Bronchial epithelial cell (primary cell): ENCODE measurements around the gene MKS1. TPM values are rescaled to one million over a fixed set of nuclear protein-coding genes. Genes with fewer than 3 reads are reported as not detected.

ENCODE experiments used
- DNase-seq: peaks from one replicate; pipeline ENCODE4 v3.0.0-alpha.2; 2010; ENCODE audit warnings: low read depth
- FAIRE-seq: peaks from 2 replicates; lab custom pipeline; 2011; peaks lifted over from hg19 to GRCh38; lab: Jason Lieb, UNC
- H3K27me3 ChIP-seq: 2 replicates; pipeline ENCODE4 v1.5.1; 2011; ENCODE audit warnings: low read length; ENCODE audit not compliant: control insufficient read depth, insufficient read depth
- H3K36me3 ChIP-seq: 2 replicates; pipeline ENCODE4 v1.5.1; 2011; ENCODE audit warnings: low read length; ENCODE audit not compliant: control insufficient read depth, insufficient read depth
- H3K4me3 ChIP-seq: 2 replicates; pipeline ENCODE4 v1.5.1; 2011; ENCODE audit warnings: mild to moderate bottlenecking, low read depth, low read length, control low read depth
- total RNA-seq: library from RNA; depleted of rRNA; stranded (reverse); fragments of >200 nt; gene quantifications from 2 replicates; pipeline ENCODE4 v1.2.1, GENCODE V29; 2014
- TF ChIP-seq, protein P1 (sequence below): IDR thresholded peaks from 2 replicates; pipeline ENCODE4 v1.5.1; 2011; ENCODE audit warnings: mild to moderate bottlenecking, moderate library complexity, low read length, control low read depth, inconsistent platforms; ENCODE audit not compliant: insufficient read depth, severe bottlenecking

MKS1 gene
- total RNA-seq, 1 donor from 2014 or later = 11.1 TPM

DNA sequence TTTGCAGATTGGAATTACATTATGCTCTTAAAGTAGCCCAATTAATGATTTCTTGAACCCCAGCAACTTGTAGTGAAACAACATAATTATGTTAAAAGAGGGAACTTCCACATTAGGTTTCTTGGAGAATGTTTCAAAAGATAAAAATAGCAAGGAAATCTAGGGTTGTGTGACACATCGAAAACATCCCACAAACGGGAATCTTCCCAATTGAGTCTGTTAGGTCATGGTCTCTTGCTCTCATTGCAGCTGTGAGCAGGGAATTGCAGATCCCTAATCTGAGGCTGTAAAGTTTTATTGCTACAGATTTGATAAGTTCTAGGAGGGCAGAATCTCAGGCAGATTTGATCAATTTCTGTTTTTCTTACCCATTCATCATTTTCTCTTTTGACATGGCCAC, 12.6 kb upstream of the MKS1 start:
- no peak for FAIRE-seq
- H3K36me3 ChIP-seq = no peaks in the 10 kb centered on the region
- TF ChIP-seq, protein P1, sequence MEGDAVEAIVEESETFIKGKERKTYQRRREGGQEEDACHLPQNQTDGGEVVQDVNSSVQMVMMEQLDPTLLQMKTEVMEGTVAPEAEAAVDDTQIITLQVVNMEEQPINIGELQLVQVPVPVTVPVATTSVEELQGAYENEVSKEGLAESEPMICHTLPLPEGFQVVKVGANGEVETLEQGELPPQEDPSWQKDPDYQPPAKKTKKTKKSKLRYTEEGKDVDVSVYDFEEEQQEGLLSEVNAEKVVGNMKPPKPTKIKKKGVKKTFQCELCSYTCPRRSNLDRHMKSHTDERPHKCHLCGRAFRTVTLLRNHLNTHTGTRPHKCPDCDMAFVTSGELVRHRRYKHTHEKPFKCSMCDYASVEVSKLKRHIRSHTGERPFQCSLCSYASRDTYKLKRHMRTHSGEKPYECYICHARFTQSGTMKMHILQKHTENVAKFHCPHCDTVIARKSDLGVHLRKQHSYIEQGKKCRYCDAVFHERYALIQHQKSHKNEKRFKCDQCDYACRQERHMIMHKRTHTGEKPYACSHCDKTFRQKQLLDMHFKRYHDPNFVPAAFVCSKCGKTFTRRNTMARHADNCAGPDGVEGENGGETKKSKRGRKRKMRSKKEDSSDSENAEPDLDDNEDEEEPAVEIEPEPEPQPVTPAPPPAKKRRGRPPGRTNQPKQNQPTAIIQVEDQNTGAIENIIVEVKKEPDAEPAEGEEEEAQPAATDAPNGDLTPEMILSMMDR = no peak
- H3K4me3 ChIP-seq = no peak overlapping the region
- no peak for DNase-seq
- H3K27me3 ChIP-seq = no peaks in the 10 kb centered on the region

DNA sequence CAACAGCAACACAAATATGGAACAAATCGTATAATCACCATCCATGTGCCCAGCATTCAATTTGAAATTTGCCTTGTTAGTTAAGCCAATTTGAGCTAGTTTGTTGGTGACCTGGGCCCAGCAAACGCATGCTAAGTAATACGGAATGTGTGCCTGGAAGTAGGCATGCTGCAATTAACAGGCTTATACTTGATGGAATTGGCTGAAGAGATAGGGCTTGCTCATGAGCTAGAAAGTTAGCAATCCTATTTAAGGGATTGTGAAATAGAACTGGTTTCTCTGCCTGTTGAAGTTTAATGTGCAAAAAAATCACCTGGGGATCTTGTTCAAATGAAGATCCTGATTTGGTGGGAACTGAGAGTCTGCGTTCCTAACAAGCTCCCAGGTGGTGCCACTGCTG, 10.8 kb upstream of the MKS1 start:
- TF ChIP-seq, protein P1 = no peak
- DNase-seq (peak; percentile 75), FAIRE-seq (no peak)
- Histone ChIP-seq H3K27me3 (no peaks in the 10 kb centered on the region), H3K4me3 (no peak overlapping the region), H3K36me3 (no peaks in the 10 kb centered on the region)

DNA sequence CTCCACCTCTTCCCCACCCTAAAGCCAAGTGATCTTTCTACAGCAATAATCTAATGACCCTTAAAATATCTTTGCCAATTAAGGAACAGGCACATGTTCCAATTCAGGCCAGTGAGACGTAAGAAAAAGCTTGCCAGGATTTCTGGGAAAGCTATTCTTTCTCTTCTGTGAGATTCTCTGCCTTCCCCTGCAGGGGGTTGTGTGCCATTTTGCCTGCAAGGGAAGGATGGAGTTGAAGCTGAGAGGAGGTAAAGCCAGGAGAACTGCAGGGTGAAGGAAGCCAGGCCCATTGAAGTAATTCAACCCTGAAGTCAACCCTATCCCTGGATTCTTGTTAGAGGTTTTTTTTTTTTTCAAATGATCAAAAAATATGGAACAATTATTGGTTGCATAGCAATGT, 10.3 kb upstream of the MKS1 start:
- H3K36me3 ChIP-seq = no peaks in the 10 kb centered on the region
- no peak overlapping the region for H3K4me3 ChIP-seq
- FAIRE-seq (no peak), DNase-seq (no peak)
- H3K27me3 ChIP-seq = no peaks in the 10 kb centered on the region
- TF ChIP-seq, protein P1 = no peak

DNA sequence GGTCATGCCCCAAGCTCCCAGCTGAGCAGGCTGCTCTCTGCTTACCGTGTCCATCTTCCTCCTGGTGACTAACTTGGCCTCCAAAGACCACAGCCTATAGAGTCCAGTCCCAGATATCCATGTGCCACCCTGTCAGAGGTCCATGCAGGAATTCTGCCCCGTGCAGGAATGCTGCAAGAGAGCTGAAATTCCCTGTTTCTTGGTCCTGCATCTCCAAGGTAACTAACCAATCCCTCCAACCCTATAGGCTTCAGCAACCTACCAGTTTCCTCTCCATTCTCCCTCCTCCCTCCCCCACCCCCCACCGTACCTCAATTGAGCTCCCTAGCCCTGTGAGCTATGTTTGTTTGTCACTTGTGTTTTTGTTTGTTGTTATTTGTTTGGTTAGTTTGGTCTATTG, 9.6 kb upstream of the MKS1 start:
- DNase-seq (no peak), FAIRE-seq (no peak)
- no peaks in the 10 kb centered on the region for H3K27me3 ChIP-seq
- TF ChIP-seq, protein P1 = no peak
- H3K4me3 ChIP-seq = no peak overlapping the region
- H3K36me3 ChIP-seq = no peaks in the 10 kb centered on the region

DNA sequence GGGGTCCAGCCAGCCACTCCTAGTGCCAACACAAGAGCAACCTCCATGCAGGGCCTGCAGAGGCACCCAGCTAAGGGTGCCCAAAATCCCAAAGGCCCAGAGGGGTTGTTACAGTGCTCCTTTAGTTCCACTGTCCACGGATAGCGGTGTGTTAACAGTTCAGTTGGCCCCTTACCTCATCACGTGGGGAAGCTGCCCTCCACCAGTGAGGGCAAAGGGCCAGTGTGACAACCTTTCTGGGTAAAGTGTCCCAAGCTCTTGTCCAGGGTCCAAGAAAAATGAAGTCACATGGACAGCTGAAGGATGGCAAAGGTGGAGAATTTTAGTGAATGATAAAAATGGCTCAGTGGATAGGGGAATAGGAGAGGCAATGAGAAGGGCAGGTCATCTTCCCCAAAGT, 8.7 kb upstream of the MKS1 start:
- H3K36me3 ChIP-seq = no peaks in the 10 kb centered on the region
- no peak for FAIRE-seq
- TF ChIP-seq, protein P1 = no peak
- H3K4me3 ChIP-seq = no peak overlapping the region
- DNase-seq = no peak
- H3K27me3 ChIP-seq = no peaks in the 10 kb centered on the region

DNA sequence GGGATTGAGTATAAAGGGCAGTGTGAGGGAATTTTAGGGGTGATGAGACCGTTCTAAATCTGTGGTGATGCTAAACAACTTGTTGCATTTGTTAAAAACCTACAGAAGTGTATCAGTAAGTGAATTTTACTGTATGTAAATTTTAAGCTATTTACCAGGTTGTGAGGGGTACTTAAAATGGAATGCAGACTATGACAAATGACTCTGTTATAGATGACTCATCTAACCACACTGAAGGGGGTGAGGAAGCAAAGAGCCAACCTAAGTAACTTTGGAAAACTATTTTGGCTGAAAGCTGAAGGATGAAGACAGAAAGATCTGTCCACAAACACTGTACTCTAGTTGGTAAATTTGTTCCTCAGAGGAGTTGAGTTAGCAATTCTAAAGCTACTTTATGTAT, 5.3 kb upstream of the MKS1 start:
- Histone ChIP-seq H3K4me3 (no peak overlapping the region), H3K36me3 (no peaks in the 10 kb centered on the region), H3K27me3 (no peaks in the 10 kb centered on the region)
- peak; percentile 85 for DNase-seq
- FAIRE-seq = no peak
- TF ChIP-seq, protein P1 = no peak
